HUES6 (cell line): ENCODE results near the gene NOP16.

Experiments used
- H3K27ac ChIP-seq: 2 replicates; pipeline ENCODE4 v1.7.0; 2013; ENCODE audit warnings: low read depth, mild to moderate bottlenecking, low read length, inconsistent platforms
- H3K27me3 ChIP-seq: 2 replicates; pipeline ENCODE4 v1.6.1; 2013; ENCODE audit warnings: low read length; ENCODE audit not compliant: control insufficient read depth, insufficient read depth
- H3K36me3 ChIP-seq: 2 replicates; pipeline ENCODE4 v1.6.1; 2013; ENCODE audit warnings: low read length; ENCODE audit not compliant: control insufficient read depth, insufficient read depth
- H3K4me1 ChIP-seq: 2 replicates; pipeline ENCODE4 v1.6.1; 2013; ENCODE audit warnings: low read length; ENCODE audit not compliant: control insufficient read depth, insufficient read depth
- H3K4me3 ChIP-seq: 2 replicates; pipeline ENCODE4 v1.5.1; 2013; ENCODE audit warnings: low read depth, low read length
- H3K9ac ChIP-seq: one replicate; pipeline ENCODE4 v1.6.1; 2013; ENCODE audit warnings: mild to moderate bottlenecking, low read length
- H3K9me3 ChIP-seq: 2 replicates; pipeline ENCODE4 v1.6.1; 2013; ENCODE audit warnings: low read depth, low read length; ENCODE audit not compliant: control insufficient read depth, insufficient read depth

NOP16 gene

DNA sequence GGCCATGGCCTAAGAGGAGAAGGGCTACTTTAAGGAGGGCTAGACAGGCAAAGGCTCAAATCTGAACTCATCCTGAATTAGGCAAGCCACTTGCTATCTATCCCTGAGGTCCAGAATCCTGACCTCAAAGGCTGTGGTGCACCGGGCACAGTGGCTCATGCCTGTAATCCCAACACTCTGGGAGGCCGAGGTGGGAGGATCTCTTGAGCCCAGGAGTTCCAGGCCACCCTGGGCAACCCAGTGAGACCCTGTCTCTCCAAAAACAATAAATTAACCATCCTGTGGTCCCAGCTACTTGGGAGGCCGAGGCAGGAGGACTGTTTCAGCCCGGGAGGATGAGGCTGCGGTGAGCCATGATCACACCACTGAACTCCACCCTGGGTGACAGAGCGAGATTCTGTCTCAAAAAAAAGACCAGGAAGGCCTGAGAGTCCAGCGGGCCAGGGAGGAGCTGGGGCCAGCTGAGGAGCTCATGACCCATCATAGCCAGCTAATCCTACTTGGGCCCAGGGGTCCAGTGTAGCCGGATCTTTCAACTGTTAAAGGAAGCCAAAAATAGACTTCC, 4.0 kb downstream of the NOP16 start:
- Histone ChIP-seq H3K9me3 (no peaks in the 10 kb centered on the region), H3K27me3 (no peaks in the 10 kb centered on the region), H3K4me1 (peaks cover 5% of the 10 kb centered on the region; the same call in 1 of the 2 replicates), H3K9ac (no peak overlapping the region), H3K27ac (no peak overlapping the region), H3K4me3 (no peak overlapping the region), H3K36me3 (peaks cover 69% of the 10 kb centered on the region)

GRCh38 chr5:176383961-176384360, 4.4 kb downstream of the NOP16 start:
- peaks cover 74% of the 10 kb centered on the region for H3K36me3 ChIP-seq
- no peaks in the 10 kb centered on the region for H3K27me3 ChIP-seq
- peaks cover 5% of the 10 kb centered on the region; the same call in 1 of the 2 replicates for H3K4me1 ChIP-seq
- no peaks in the 10 kb centered on the region for H3K9me3 ChIP-seq
- no peak overlapping the region for H3K9ac ChIP-seq
- H3K27ac ChIP-seq: no peak overlapping the region
- no peak overlapping the region for H3K4me3 ChIP-seq

DNA sequence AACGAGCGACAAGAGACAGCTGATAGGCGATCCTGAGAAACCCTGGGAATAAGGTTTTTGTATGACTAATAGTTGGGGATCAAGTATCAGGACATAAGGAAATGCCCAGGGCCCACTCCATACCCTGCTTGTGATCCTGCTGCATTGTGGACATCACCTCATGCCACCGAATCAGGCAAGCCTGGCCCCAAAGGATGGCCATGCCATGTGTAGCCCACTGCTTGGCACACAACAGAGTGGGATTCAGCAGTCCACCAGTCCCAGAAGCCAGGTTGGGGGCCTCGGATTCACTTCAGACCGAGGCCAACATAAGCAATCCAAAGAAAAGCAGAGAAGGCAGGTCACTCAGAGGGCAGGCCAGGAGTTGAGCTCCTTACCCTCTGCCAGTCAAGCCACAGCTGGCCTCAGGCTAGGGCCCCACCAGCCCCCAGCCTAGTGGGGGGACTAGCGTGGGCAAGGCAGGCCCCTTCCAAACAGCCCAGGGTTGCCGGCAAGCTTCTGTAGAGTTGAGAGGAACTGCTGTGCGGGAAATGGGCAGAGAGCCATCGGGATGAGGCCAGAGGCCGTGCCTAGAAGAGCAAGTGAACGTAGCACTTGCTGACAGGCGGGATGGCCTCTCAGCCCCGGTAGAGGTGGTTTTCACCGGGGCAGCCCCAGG, 5.0 kb downstream of the NOP16 start:
- Histone ChIP-seq H3K27ac (no peak overlapping the region), H3K27me3 (no peaks in the 10 kb centered on the region), H3K9ac (no peak overlapping the region), H3K9me3 (no peaks in the 10 kb centered on the region), H3K36me3 (peaks cover 76% of the 10 kb centered on the region), H3K4me1 (peaks cover 5% of the 10 kb centered on the region; the same call in 1 of the 2 replicates), H3K4me3 (no peak overlapping the region)

- H3K9me3 ChIP-seq: no peaks in the 10 kb centered on the region
- no peak overlapping the region for H3K4me3 ChIP-seq
- H3K36me3 ChIP-seq: peaks cover 76% of the 10 kb centered on the region
- no peaks in the 10 kb centered on the region for H3K27me3 ChIP-seq
- H3K4me1 ChIP-seq: peaks cover 5% of the 10 kb centered on the region; the same call in 1 of the 2 replicates
- H3K9ac ChIP-seq: no peak overlapping the region
- no peak overlapping the region for H3K27ac ChIP-seq
Measured at GRCh38 chr5:176382721-176383120, 5.7 kb downstream of the NOP16 start.

DNA sequence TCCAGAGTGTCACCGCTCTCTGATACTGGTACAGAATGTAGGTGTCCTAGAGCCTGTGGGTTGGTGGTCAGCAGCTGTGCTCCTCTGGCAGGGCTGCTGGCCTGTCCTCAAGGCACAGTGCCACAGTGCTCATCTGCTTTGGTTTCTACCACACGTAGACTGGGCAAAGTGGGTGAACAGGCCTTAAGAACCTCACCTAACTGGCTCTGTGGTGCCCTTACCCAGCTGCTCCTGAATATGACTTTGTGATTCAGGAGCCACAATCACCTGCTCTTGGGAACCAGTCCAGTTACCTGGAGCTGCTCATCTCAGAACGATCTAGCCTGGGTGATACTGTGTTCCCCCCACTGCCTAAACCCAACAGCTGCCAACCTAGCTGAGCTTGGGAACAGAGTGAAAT, 6.4 kb downstream of the NOP16 start:
- Histone ChIP-seq H3K27me3 (no peaks in the 10 kb centered on the region), H3K36me3 (peaks cover 74% of the 10 kb centered on the region), H3K9me3 (no peaks in the 10 kb centered on the region), H3K4me1 (peaks cover under 1% of the 10 kb centered on the region; the same call in 1 of the 2 replicates), H3K9ac (no peak overlapping the region), H3K4me3 (no peak overlapping the region), H3K27ac (no peak overlapping the region)

- H3K27ac ChIP-seq: no peak overlapping the region
- no peaks in the 10 kb centered on the region for H3K4me1 ChIP-seq
- H3K9ac ChIP-seq: no peak overlapping the region
- H3K27me3 ChIP-seq: no peaks in the 10 kb centered on the region
- peaks cover 69% of the 10 kb centered on the region for H3K36me3 ChIP-seq
- H3K4me3 ChIP-seq: no peak overlapping the region
- no peaks in the 10 kb centered on the region for H3K9me3 ChIP-seq
Measured at GRCh38 chr5:176381423-176381822, 7.0 kb downstream of the NOP16 start.

DNA sequence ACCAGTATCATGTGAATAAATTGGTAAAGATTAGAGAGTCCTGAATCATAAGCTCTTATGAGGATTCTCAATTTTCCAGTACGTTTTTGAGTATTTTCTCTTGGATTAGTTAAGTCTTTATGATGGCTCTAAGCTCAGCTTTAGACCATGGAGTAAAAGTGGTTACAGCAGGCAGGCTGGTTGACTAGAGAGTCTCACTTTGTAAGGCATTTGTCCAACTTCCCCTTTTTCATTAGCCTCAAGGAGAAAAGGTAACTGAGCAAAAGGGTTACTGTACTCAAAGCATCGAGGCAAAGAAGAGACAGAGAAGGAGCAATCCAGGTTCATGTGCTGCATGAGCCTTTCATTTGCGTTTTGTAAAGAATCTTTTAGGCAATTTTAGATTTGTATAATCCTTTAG, 8.5 kb downstream of the NOP16 start:
- Histone ChIP-seq H3K27me3 (no peaks in the 10 kb centered on the region), H3K36me3 (peaks cover 54% of the 10 kb centered on the region), H3K9ac (no peak overlapping the region), H3K27ac (no peak overlapping the region), H3K4me1 (no peaks in the 10 kb centered on the region), H3K4me3 (no peak overlapping the region), H3K9me3 (no peaks in the 10 kb centered on the region)

DNA sequence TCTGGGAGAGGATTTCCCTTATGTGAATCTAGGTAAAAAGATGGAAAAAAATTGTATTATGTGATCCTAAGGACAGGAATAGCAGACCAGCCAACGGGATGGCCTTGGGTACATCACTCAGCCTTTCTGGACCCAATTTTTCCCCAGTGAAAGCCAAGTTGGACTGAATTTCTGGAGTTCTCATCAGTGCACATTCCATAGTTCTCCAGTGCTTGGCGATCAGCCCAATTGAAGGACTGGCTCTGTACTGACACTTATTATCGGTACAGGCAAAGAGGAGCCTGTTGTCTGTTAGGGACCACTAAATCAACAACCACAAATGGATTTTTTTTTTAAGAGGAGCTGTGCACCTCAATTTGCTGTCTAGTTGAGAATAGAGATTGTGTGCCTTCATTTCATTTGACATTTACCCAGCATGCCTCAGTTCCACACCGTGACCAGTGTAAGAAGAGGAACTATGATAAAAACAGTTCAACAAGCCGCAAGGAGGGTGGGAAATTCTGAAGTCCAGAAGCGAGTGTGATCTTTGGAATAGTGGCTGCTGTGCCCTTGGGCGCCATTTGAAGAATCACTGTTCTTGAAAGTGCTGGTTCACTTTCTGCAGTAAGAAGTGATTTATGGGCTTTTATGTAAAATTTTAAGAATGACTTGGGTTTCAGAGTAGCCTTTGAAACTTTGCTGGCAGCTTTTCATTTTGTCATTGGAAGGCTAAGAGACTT, 15.1 kb downstream of the NOP16 start:
- Histone ChIP-seq H3K4me3 (no peak overlapping the region), H3K9ac (no peak overlapping the region), H3K27me3 (no peaks in the 10 kb centered on the region), H3K36me3 (peaks cover 10% of the 10 kb centered on the region; the same call in 1 of the 2 replicates), H3K27ac (no peak overlapping the region), H3K4me1 (no peaks in the 10 kb centered on the region), H3K9me3 (no peaks in the 10 kb centered on the region)

DNA sequence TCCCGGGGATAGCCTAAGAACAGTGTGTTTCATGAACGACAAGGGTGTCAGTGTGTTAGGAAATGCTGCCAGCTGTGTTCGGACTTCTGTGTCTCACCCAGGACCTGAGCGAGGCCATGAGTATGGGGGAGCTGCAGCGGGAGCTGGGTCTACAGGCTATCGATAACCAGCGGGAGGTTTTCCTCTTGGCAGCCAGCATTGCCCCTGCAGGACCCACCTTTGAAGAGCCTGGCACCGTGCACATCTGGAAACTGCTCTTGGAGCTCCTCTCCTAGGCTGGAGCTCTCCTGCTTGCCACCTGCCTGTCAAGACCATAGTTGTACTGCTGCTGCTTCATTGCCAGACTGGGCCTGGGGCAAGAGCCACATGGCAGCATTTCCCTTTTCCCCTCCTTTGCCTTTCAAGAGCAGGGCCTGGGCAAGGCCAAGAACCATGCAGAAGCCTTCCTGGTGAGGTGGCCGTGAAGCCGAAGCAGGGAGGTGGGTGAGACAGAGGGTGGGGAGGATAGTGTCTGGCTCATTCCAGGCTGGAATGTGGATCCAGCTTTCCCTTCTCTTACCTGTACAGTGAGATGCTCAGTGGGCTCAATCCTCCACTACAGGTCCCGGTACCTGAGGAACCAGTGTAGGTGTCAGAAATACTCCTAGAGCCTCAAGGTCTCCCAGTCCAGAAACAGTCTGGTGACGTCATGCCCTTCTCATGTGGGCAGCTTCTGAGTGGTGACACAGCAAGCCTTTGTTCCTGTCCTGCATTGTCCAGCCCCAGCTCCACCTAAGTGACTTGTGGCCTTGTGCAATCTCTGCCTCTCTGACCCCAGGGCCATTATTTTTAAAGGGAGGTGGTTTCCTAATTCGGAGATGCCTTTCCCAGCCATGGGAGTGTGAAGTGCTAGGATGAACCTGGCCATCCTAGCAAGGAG, 16.5 kb downstream of the NOP16 start:
- Histone ChIP-seq H3K4me3 (no peak overlapping the region), H3K36me3 (peaks cover 13% of the 10 kb centered on the region; the same call in 1 of the 2 replicates), H3K9ac (no peak overlapping the region), H3K27ac (no peak overlapping the region), H3K27me3 (peaks cover 10% of the 10 kb centered on the region), H3K9me3 (no peaks in the 10 kb centered on the region), H3K4me1 (no peaks in the 10 kb centered on the region)

GRCh38 chr5:176369934-176370711, 18.3 kb downstream of the NOP16 start:
- Histone ChIP-seq H3K27ac (no peak overlapping the region), H3K27me3 (peaks cover 28% of the 10 kb centered on the region), H3K4me3 (no peak overlapping the region), H3K9ac (no peak overlapping the region), H3K4me1 (peaks cover 5% of the 10 kb centered on the region), H3K36me3 (peaks cover 13% of the 10 kb centered on the region; the same call in 1 of the 2 replicates), H3K9me3 (no peaks in the 10 kb centered on the region)
